Central memory CD8-positive, alpha-beta T cell (primary cell): ENCODE measurements around the gene UBE2U.

Experiments used
- ATAC-seq: fragments of 150-1000 bp; cut with Tn5 transposase; replicated peaks from 2 replicates; pipeline ENCODE4 v1.10.0; 2022; ENCODE audit warnings: mild to moderate bottlenecking, moderate FRiP score, moderate number of reproducible peaks; ENCODE audit not compliant: poor library complexity, severe bottlenecking; ENCODE audit errors: extremely low read depth
- DNase-seq, 2 donors: peaks; one replicate each; pipeline ENCODE4 v3.0.0; 2021; ENCODE audit warnings: low spot score in 2 of 2
- H3K27ac Mint-ChIP-seq: one replicate; pipeline ENCODE4 v1.8.0; 2022; ENCODE audit warnings: low read depth, mild to moderate bottlenecking, moderate library complexity, mixed read lengths
- H3K27me3 Mint-ChIP-seq: one replicate; pipeline ENCODE4 v1.8.0; 2022; ENCODE audit warnings: mixed read lengths
- H3K36me3 Mint-ChIP-seq: one replicate; pipeline ENCODE4 v1.8.0; 2022; ENCODE audit warnings: mild to moderate bottlenecking, moderate library complexity, mixed read lengths; ENCODE audit not compliant: insufficient read depth
- H3K4me1 Mint-ChIP-seq: one replicate; pipeline ENCODE4 v1.8.0; 2022; ENCODE audit warnings: mixed read lengths
- H3K4me3 Mint-ChIP-seq: one replicate; pipeline ENCODE4 v1.8.0; 2022; ENCODE audit warnings: mild to moderate bottlenecking, moderate library complexity, mixed read lengths
- H3K9me3 Mint-ChIP-seq: one replicate; pipeline ENCODE4 v1.8.0; 2022; ENCODE audit warnings: mixed read lengths

The UBE2U gene

GRCh38 chr1:64203420-64203819 is at the start of gene UBE2U:
UBE2U (plus strand) TSS chr1:64203623; CDS start chr1:64204051, 428 bp downstream.
- DNase-seq: no peak
- Mint-ChIP-seq H3K4me3 (no peak within 1 kb of the TSS), H3K36me3 (no peaks in the 10 kb centered on the region)

GRCh38 chr1:64155278-64155677 is 48.1 kb upstream of the UBE2U start:
- Mint-ChIP-seq H3K4me1 (no peaks in the 10 kb centered on the region), H3K36me3 (no peaks in the 10 kb centered on the region), H3K9me3 (no peaks in the 10 kb centered on the region), H3K4me3 (no peak overlapping the region), H3K27ac (no peak overlapping the region), H3K27me3 (peaks cover 12% of the 10 kb centered on the region)
- no peak for DNase-seq
- ATAC-seq: no peak

More at GRCh38 chr1:64203420-64203819, at the start of gene UBE2U:
- Mint-ChIP-seq H3K27me3 (peaks cover 26% of the 10 kb centered on the region), H3K4me1 (no peaks in the 10 kb centered on the region), H3K9me3 (no peaks in the 10 kb centered on the region), H3K27ac (no peak within 1 kb of the TSS)
- ATAC-seq: no peak

DNA sequence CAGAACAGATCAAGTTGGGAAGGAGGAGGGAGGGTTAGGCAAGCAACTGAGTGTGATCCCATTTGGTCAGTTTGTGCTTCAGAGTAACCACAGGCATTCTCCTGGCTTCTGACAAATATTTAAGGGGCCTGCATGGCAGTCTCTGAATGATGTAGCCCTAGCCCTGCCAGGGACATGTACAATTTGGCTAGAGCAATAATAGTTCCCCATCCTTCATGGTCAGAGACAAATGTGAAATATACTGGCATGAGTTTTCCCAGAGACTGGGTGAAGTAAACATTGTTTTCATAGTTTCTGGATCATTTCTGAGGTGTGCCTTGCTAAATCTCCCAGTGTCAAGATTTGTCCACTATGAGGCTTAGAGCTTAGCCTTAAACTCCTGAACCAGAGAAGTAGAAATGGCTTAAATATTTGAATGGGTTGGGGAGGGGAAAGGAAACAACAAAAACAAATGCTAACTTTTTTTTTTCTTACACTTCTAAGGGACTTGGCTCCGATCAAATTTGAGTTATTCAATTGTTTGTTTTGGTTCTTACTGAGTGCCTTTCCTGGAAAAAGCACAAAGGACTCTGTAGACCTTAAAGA is 42.0 kb upstream of the UBE2U start:
- H3K9me3 Mint-ChIP-seq: no peaks in the 10 kb centered on the region
- no peak for DNase-seq
- peaks cover 38% of the 10 kb centered on the region for H3K27me3 Mint-ChIP-seq
- H3K4me1 Mint-ChIP-seq: no peaks in the 10 kb centered on the region
- peaks cover 1% of the 10 kb centered on the region for H3K36me3 Mint-ChIP-seq
- no peak for ATAC-seq
- no peak overlapping the region for H3K4me3 Mint-ChIP-seq
- H3K27ac Mint-ChIP-seq: no peak overlapping the region

DNA sequence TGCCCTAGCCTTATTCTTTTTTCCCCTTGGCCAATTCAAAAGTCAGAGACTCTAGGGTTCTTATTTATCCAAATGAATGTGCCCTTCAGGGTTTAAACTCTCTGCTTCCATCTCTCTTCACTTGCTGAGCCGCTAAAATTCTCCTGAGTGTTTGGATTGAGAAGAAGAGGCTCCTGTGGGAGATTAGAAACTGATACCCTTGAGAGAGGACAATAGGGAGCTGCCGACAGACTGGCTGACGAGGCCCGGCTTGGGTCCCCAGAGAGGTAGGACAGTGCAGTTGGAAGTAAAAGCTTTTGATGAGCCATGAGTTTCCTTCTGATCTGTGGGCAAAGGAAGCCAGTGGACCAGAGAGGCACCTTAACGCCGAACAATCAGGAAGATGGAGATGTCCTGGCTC is 41.3 kb upstream of the UBE2U start:
- ATAC-seq (no peak), DNase-seq (no peak)
- Mint-ChIP-seq H3K27ac (no peak overlapping the region), H3K4me1 (no peaks in the 10 kb centered on the region), H3K27me3 (peaks cover 41% of the 10 kb centered on the region), H3K9me3 (no peaks in the 10 kb centered on the region), H3K4me3 (no peak overlapping the region), H3K36me3 (peaks cover 1% of the 10 kb centered on the region)

DNA sequence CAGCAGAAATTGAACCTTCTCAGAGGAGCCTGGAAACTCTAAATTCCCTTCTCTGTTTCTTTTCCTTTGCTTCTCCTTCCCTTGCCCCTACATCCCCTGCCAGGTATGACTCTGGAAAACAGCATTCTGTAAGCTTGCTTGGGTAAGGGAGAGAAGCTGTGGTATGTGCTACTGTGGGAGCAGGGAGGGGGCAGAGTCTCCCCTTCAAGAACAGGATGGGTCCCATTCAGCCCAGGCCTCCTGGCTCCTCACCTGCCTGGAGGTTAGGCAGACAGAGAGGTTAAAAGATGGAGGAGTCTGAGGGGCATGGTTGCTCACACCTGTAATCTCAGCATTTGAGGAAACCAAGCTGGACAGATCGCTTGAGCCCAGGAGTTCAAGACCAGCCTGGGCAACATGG is 40.6 kb upstream of the UBE2U start:
- Mint-ChIP-seq H3K27me3 (peaks cover 45% of the 10 kb centered on the region), H3K4me3 (no peak overlapping the region), H3K27ac (no peak overlapping the region), H3K4me1 (no peaks in the 10 kb centered on the region), H3K36me3 (peaks cover 1% of the 10 kb centered on the region), H3K9me3 (no peaks in the 10 kb centered on the region)
- ATAC-seq: no peak
- DNase-seq: no peak

- ATAC-seq (no peak), DNase-seq (no peak)
- no peak overlapping the region for H3K4me3 Mint-ChIP-seq
- no peaks in the 10 kb centered on the region for H3K9me3 Mint-ChIP-seq
- H3K27ac Mint-ChIP-seq: no peak overlapping the region
- H3K27me3 Mint-ChIP-seq: peaks cover 51% of the 10 kb centered on the region
- peaks cover 1% of the 10 kb centered on the region for H3K36me3 Mint-ChIP-seq
- no peaks in the 10 kb centered on the region for H3K4me1 Mint-ChIP-seq
Measured at GRCh38 chr1:64163431-64163830, 40.0 kb upstream of the UBE2U start.

GRCh38 chr1:64163970-64164369 is 39.5 kb upstream of the UBE2U start:
- H3K27ac Mint-ChIP-seq: no peak overlapping the region
- DNase-seq (no peak), ATAC-seq (no peak)
- H3K4me1 Mint-ChIP-seq: no peaks in the 10 kb centered on the region
- H3K27me3 Mint-ChIP-seq: peaks cover 51% of the 10 kb centered on the region
- no peak overlapping the region for H3K4me3 Mint-ChIP-seq
- no peaks in the 10 kb centered on the region for H3K9me3 Mint-ChIP-seq
- peaks cover 1% of the 10 kb centered on the region for H3K36me3 Mint-ChIP-seq

GRCh38 chr1:64166629-64167028 is 36.8 kb upstream of the UBE2U start:
- no peak overlapping the region for H3K27ac Mint-ChIP-seq
- no peaks in the 10 kb centered on the region for H3K4me1 Mint-ChIP-seq
- H3K4me3 Mint-ChIP-seq: no peak overlapping the region
- peaks cover 1% of the 10 kb centered on the region for H3K36me3 Mint-ChIP-seq
- no peaks in the 10 kb centered on the region for H3K9me3 Mint-ChIP-seq
- DNase-seq: no peak
- no peak for ATAC-seq
- H3K27me3 Mint-ChIP-seq: peaks cover 73% of the 10 kb centered on the region

DNA sequence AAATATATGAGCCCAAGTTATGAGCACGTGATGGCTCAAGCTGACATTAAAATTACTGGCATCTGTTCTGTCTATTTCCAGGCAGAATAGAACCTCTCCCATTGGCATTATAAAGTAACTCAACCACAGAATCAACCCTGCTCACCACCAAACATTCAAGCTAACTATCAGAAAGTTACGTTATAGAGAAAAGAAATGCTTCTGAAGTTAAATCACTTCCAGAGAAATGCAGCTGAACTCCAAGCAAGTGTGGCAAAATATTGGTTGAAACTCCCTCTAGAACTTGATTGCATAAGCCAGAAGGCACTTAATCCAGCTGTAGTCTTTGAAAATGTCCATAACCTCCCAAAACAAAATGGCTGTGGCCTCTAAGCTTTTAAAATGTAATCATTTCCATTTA is 36.2 kb upstream of the UBE2U start:
- H3K27me3 Mint-ChIP-seq: peaks cover 67% of the 10 kb centered on the region
- peaks cover 1% of the 10 kb centered on the region for H3K36me3 Mint-ChIP-seq
- no peaks in the 10 kb centered on the region for H3K4me1 Mint-ChIP-seq
- ATAC-seq (no peak), DNase-seq (no peak)
- H3K4me3 Mint-ChIP-seq: no peak overlapping the region
- H3K9me3 Mint-ChIP-seq: no peaks in the 10 kb centered on the region
- H3K27ac Mint-ChIP-seq: no peak overlapping the region

DNA sequence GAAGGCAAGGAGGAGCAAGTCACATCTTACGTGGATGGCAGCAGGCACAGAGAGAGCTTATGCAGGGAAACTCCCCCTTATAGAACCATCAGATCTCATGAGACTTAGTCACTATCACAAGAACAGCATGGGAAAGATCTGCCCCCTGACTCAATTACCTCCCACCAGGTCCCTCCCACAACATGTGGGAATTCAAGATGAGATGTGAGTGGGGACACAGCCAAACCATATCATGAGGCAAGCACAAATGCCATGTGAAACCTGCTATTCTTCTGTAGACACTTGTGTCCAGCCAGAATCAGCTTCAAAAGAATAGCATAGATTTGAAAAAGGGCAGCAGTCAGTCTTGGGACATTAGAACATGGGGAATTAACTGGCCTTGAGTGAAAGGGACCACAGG is 32.2 kb upstream of the UBE2U start:
- ATAC-seq (no peak), DNase-seq (no peak)
- Mint-ChIP-seq H3K27ac (no peak overlapping the region), H3K36me3 (no peaks in the 10 kb centered on the region), H3K27me3 (peaks cover 69% of the 10 kb centered on the region), H3K4me1 (no peaks in the 10 kb centered on the region), H3K4me3 (no peak overlapping the region), H3K9me3 (no peaks in the 10 kb centered on the region)

DNA sequence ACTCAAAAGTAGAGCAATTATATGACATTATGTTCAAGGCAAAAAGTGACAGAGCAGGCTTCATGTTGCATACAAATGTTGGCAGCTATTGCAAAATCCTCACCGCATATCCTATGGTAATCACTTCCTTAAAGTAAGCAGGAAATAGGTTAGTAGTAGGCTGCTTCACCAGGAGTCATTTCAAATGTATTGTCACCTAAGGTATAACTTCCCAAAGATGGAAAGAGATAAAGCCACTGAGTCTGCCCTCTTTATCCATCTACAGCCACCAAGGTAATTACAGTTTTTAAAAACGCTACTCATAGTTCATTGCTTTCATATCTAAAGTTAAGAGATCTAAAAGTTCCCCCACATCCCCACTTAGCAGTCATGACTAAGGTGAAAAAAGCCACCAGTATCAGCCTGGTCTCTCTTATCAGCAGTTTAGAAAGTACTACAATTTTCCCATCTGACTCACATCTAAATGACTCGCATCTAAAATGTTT is 31.6 kb upstream of the UBE2U start:
- H3K9me3 Mint-ChIP-seq: no peaks in the 10 kb centered on the region
- H3K4me1 Mint-ChIP-seq: no peaks in the 10 kb centered on the region
- H3K27ac Mint-ChIP-seq: no peak overlapping the region
- H3K4me3 Mint-ChIP-seq: no peak overlapping the region
- DNase-seq (no peak), ATAC-seq (no peak)
- H3K36me3 Mint-ChIP-seq: no peaks in the 10 kb centered on the region
- H3K27me3 Mint-ChIP-seq: peaks cover 71% of the 10 kb centered on the region

DNA sequence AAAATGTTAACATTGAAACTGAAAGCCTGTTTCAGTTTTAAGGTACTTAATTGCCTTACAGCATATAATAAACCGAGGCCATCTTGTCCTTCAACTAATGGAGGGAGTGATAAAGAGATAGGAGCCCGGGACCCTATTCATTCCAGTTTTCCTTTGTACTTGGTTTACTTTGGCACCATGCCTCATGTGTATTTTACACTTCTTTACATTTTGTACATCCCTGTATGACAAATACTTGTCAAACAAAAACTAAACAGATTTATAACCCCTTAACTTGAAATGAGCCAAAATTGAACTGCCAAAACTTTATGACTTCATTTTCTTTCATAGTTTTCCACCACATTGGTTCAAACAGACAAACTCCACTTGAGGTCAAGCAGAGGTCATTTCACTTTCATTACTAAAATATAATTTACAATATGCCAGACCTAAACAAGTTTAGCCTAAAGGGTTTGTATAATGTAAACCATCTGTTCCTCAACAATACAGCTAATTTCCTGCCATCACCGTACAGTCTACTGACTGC is 30.9 kb upstream of the UBE2U start:
- Mint-ChIP-seq H3K9me3 (no peaks in the 10 kb centered on the region), H3K36me3 (no peaks in the 10 kb centered on the region), H3K27ac (no peak overlapping the region), H3K4me1 (no peaks in the 10 kb centered on the region), H3K4me3 (no peak overlapping the region), H3K27me3 (peaks cover 76% of the 10 kb centered on the region)
- ATAC-seq (no peak), DNase-seq (no peak)

DNA sequence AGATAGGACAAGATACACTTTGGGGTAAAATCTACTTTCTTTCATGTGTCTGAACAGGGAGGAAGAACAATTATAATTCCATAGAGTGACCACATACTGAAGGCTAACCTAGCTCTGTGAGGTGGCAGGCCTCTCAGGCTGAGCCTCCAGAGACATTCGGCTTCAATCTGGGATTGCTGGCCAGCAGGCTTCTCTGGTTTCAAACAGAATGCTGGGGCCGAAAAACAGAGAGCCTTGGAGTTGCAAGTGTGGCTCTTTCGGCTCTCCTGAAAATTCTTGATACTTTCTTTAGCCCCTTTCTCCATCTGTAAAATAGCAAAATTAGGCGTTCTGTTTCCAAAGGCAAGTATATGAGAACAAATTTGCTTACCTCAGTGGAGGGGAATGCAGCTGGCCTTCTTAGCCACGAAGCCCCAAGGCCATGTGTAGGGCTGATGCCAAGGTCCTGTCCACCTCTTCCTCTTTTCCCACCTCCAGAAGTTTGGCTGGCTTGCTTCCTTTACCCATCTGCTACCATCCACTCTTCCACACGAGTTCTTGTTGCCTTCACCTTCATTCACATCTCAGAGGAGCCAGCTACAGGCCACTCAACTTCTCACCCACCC is 30.0 kb upstream of the UBE2U start:
- Mint-ChIP-seq H3K27ac (no peak overlapping the region), H3K4me1 (no peaks in the 10 kb centered on the region), H3K4me3 (no peak overlapping the region), H3K9me3 (no peaks in the 10 kb centered on the region), H3K27me3 (peaks cover 76% of the 10 kb centered on the region), H3K36me3 (no peaks in the 10 kb centered on the region)
- DNase-seq (no peak), ATAC-seq (no peak)
